Measurements from ENCODE around the gene CDYL2. TPM values are rescaled to one million over a fixed set of nuclear protein-coding genes. Genes with fewer than 3 reads are reported as not detected.
"Not testable (repeated sequence)": the region's sequence is repeated elsewhere in the genome, so short reads cannot be mapped to it uniquely, and the experiment has no call there.

Gene CDYL2
- total RNA-seq (2014; rRNA removed): 0.26 and 0.34 TPM in 2 replicates
- 0.36 TPM for polyA plus RNA-seq (2012)

- no peak for DNase-seq (ENCODE audit: low read depth)
Observed at GRCh38 chr16:80804526-80805383, at the start of gene CDYL2. Gene CDYL2 (minus strand): TSS chr16:80804598. CDS start chr16:80804173, 425 bp downstream.

GRCh38 chr16:80852261-80852872 is 48.0 kb upstream of the CDYL2 start:
- DNase-seq (ENCODE audit: low read depth): no peak

GRCh38 chr16:80851831-80852230 is 47.4 kb upstream of the CDYL2 start:
- DNase-seq (ENCODE audit: low read depth): no peak

- DNase-seq (ENCODE audit: low read depth): no peak
Observed at GRCh38 chr16:80850757-80851156, 46.4 kb upstream of the CDYL2 start.

- DNase-seq (ENCODE audit: low read depth): no peak
Observed at GRCh38 chr16:80848862-80849261, 44.5 kb upstream of the CDYL2 start.

- DNase-seq (ENCODE audit: low read depth): no peak
Observed at GRCh38 chr16:80846680-80847079, 42.3 kb upstream of the CDYL2 start.

- no peak for DNase-seq (ENCODE audit: low read depth)
Observed at GRCh38 chr16:80846275-80846674, 41.9 kb upstream of the CDYL2 start.

GRCh38 chr16:80844395-80844794 is 40.0 kb upstream of the CDYL2 start:
- DNase-seq (ENCODE audit: low read depth): no peak

GRCh38 chr16:80841231-80841630 is 36.8 kb upstream of the CDYL2 start:
- DNase-seq (ENCODE audit: low read depth): no peak

GRCh38 chr16:80837533-80838147 is 33.2 kb upstream of the CDYL2 start:
- no peak for DNase-seq (ENCODE audit: low read depth)

GRCh38 chr16:80836846-80837245 is 32.4 kb upstream of the CDYL2 start:
- no peak for DNase-seq (ENCODE audit: low read depth)

GRCh38 chr16:80836202-80836601 is 31.8 kb upstream of the CDYL2 start:
- no peak for DNase-seq (ENCODE audit: low read depth)

- no peak for DNase-seq (ENCODE audit: low read depth)
Observed at GRCh38 chr16:80831039-80831438, 26.6 kb upstream of the CDYL2 start.

- DNase-seq (ENCODE audit: low read depth): no peak
Observed at GRCh38 chr16:80828495-80828894, 24.1 kb upstream of the CDYL2 start.

- no peak for DNase-seq (ENCODE audit: low read depth)
Observed at GRCh38 chr16:80827007-80827406, 22.6 kb upstream of the CDYL2 start.

- no peak for DNase-seq (ENCODE audit: low read depth)
Observed at GRCh38 chr16:80825365-80825758, 21.0 kb upstream of the CDYL2 start.

GRCh38 chr16:80824623-80825364 is 20.4 kb upstream of the CDYL2 start:
- DNase-seq (ENCODE audit: low read depth): peak; percentile 24

- no peak for DNase-seq (ENCODE audit: low read depth)
Observed at GRCh38 chr16:80819988-80820387, 15.6 kb upstream of the CDYL2 start.

GRCh38 chr16:80816356-80816755 is 12.0 kb upstream of the CDYL2 start:
- DNase-seq (ENCODE audit: low read depth): no peak

- not testable (repeated sequence) for DNase-seq (ENCODE audit: low read depth)
Observed at GRCh38 chr16:80815278-80815677, 10.9 kb upstream of the CDYL2 start.

- DNase-seq (ENCODE audit: low read depth): no peak
Observed at GRCh38 chr16:80812593-80812992, 8.2 kb upstream of the CDYL2 start.

- no peak for DNase-seq (ENCODE audit: low read depth)
Observed at GRCh38 chr16:80809366-80809765, 5.0 kb upstream of the CDYL2 start.
